GM11168 (cell line): ENCODE measurements around the gene KRTAP26-1.

ENCODE experiments used
- in situ Hi-C: fragments of 300-500 bp; cut with MboI; formaldehyde crosslinking; loops from one replicate; pipeline ENCODE4 v1.12.0; 2022; ENCODE audit warnings: low sequenced_read_pairs; ENCODE audit not compliant: unreplicated experiment

Gene KRTAP26-1

GRCh38 chr21:30282850-30283249, 37.3 kb downstream of the KRTAP26-1 start, which contains the start of gene KRTAP24-1:
TSS of gene KRTAP24-1 (minus strand) at chr21:30282950. CDS start at chr21:30282932, 18 bp downstream.
- in situ Hi-C loops = no loop called here

- in situ Hi-C loops = no loop called here
Observed at GRCh38 chr21:30271611-30272010, 48.5 kb downstream of the KRTAP26-1 start.

- in situ Hi-C loops = no loop called here
Observed at GRCh38 chr21:30271156-30271555, 49.0 kb downstream of the KRTAP26-1 start.

- in situ Hi-C loops = no loop called here
Observed at GRCh38 chr21:30269803-30270530, 50.1 kb downstream of the KRTAP26-1 start.
